ENCODE results near the gene CLBA1. TPM values are rescaled to one million over a fixed set of nuclear protein-coding genes. Genes with fewer than 3 reads are reported as not detected.
A peak's percentile ranks its signal among the peaks of the same experiment; 100 is the strongest.
"Not testable (repeated sequence)": the region's sequence is repeated elsewhere in the genome, so short reads cannot be mapped to it uniquely, and the experiment has no call there.

The CLBA1 gene
- total RNA-seq, 1 donor from 2014 or later = 6.4 TPM

- DNase-seq = not testable (repeated sequence)
These were observed 37.5 kb upstream of the CLBA1 start for GRCh38 chr14:104947881-104948735.

GRCh38 chr14:104948736-104949031, 36.9 kb upstream of the CLBA1 start:
- DNase-seq = no peak

- DNase-seq = not testable (repeated sequence)
These were observed 36.1 kb upstream of the CLBA1 start for GRCh38 chr14:104949406-104949955.

GRCh38 chr14:104950021-104950420, 35.6 kb upstream of the CLBA1 start:
- DNase-seq = no peak

GRCh38 chr14:104950701-104951100, 34.9 kb upstream of the CLBA1 start:
- DNase-seq = not testable (repeated sequence)

- DNase-seq = not testable (repeated sequence)
These were observed 33.5 kb upstream of the CLBA1 start for GRCh38 chr14:104951863-104952657.

GRCh38 chr14:104953097-104953496, 32.5 kb upstream of the CLBA1 start:
- DNase-seq = no peak

GRCh38 chr14:104953896-104954656, 31.5 kb upstream of the CLBA1 start:
- no peak for DNase-seq

GRCh38 chr14:104954746-104955395, 30.7 kb upstream of the CLBA1 start:
- DNase-seq = no peak

- DNase-seq = no peak
These were observed 30.2 kb upstream of the CLBA1 start for GRCh38 chr14:104955396-104955770.

GRCh38 chr14:104956290-104956890, 29.2 kb upstream of the CLBA1 start:
- no peak for DNase-seq

- DNase-seq = no peak
These were observed 28.2 kb upstream of the CLBA1 start for GRCh38 chr14:104957146-104958113.

- DNase-seq = no peak
These were observed 21.0 kb upstream of the CLBA1 start for GRCh38 chr14:104964546-104964945.

GRCh38 chr14:104965561-104966231, 19.9 kb upstream of the CLBA1 start:
- DNase-seq = no peak

- no peak for DNase-seq
These were observed 19.2 kb upstream of the CLBA1 start for GRCh38 chr14:104966261-104966865.

- no peak for DNase-seq
These were observed 18.6 kb upstream of the CLBA1 start for GRCh38 chr14:104966981-104967385.

- peak; percentile 68 for DNase-seq
These were observed 18.0 kb upstream of the CLBA1 start for GRCh38 chr14:104967386-104968152.

- DNase-seq = peak; percentile 85
These were observed 17.4 kb upstream of the CLBA1 start for GRCh38 chr14:104968153-104968527.
